ENCODE results near the gene STAT1.

DNA sequence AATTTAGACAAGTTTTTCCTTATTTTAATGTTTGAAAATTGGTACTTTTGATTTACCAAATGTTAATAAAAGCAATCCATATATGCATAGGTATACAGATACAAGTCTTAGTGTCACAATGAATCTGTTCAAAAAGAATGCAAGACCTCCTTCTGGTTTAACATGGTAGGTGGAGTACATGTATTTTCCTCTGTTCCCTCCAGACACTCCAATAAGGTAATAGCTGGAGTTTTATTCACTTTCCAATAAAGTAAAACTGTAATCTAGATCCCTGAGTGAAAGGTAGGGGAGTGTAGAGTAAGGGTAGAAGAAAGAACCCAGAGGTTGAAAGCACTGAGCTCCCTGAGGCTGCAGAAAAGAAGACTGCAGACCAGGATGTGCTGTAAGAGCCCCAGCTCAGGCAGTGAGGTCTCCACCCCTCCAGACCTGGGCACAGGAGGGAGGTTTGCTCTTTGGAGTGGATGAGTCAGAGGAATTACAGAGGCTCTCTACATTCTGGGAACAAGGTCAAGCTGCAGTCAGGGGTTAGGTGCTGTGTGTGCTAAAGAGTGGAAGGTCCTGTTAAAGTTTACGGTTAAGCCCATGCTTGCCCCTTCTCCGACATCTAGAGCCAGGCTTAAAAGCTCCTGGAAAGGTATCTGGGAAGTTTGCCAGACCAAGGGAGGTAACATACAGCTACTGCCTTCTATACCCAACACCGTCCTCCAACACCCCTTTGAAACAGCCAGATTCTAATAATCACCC, 27.6 kb upstream of the STAT1 start:
- no peak for TF ChIP-seq POLR2A (IDR thresholded peaks at IDR 0.05)
- TF ChIP-seq, protein P1, sequence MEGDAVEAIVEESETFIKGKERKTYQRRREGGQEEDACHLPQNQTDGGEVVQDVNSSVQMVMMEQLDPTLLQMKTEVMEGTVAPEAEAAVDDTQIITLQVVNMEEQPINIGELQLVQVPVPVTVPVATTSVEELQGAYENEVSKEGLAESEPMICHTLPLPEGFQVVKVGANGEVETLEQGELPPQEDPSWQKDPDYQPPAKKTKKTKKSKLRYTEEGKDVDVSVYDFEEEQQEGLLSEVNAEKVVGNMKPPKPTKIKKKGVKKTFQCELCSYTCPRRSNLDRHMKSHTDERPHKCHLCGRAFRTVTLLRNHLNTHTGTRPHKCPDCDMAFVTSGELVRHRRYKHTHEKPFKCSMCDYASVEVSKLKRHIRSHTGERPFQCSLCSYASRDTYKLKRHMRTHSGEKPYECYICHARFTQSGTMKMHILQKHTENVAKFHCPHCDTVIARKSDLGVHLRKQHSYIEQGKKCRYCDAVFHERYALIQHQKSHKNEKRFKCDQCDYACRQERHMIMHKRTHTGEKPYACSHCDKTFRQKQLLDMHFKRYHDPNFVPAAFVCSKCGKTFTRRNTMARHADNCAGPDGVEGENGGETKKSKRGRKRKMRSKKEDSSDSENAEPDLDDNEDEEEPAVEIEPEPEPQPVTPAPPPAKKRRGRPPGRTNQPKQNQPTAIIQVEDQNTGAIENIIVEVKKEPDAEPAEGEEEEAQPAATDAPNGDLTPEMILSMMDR (IDR thresholded peaks at IDR 0.05) = no peak
